Osteocyte (in vitro differentiated cells): ENCODE results near the gene AMOTL2. TPM values are rescaled to one million over a fixed set of nuclear protein-coding genes. Genes with fewer than 3 reads are reported as not detected.

Experiments
- DNase-seq: peaks from one replicate; pipeline ENCODE4 v3.0.0; 2021; ENCODE audit warnings: mixed read lengths; ENCODE audit not compliant: unreplicated experiment; ENCODE audit errors: extremely low spot score
- H3K27ac Mint-ChIP-seq: one replicate; pipeline ENCODE4 v1.8.0; 2021; ENCODE audit warnings: mild to moderate bottlenecking, mixed read lengths; ENCODE audit not compliant: unreplicated experiment
- H3K27me3 Mint-ChIP-seq: one replicate; pipeline ENCODE4 v1.8.0; 2021; ENCODE audit warnings: mixed read lengths; ENCODE audit not compliant: unreplicated experiment
- H3K36me3 Mint-ChIP-seq: one replicate; pipeline ENCODE4 v1.8.0; 2021; ENCODE audit warnings: mixed read lengths; ENCODE audit not compliant: unreplicated experiment
- H3K4me1 Mint-ChIP-seq: one replicate; pipeline ENCODE4 v1.8.0; 2021; ENCODE audit warnings: mixed read lengths; ENCODE audit not compliant: unreplicated experiment
- H3K4me3 Mint-ChIP-seq: one replicate; pipeline ENCODE4 v1.8.0; 2021; ENCODE audit warnings: mild to moderate bottlenecking, moderate library complexity, mixed read lengths; ENCODE audit not compliant: unreplicated experiment
- H3K9me3 Mint-ChIP-seq: one replicate; pipeline ENCODE4 v1.8.0; 2021; ENCODE audit warnings: mixed read lengths; ENCODE audit not compliant: unreplicated experiment
- CTCF ChIP-seq: fragments of 200-600 bp; sonication (generic); IDR thresholded peaks from 2 replicates; pipeline ENCODE4 v1.5.0; 2021; ENCODE audit warnings: antibody characterized with exemption, mild to moderate bottlenecking, moderate library complexity
- total RNA-seq: library from RNA; stranded (reverse); gene quantifications from 2 replicates; pipeline ENCODE4 v1.2.1, GENCODE V29; 2021

The AMOTL2 gene
- total RNA-seq, 1 donor from 2014 or later = 195 TPM

- Mint-ChIP-seq H3K4me3 (peak overlapping the region; percentile 42), H3K27me3 (no peaks in the 10 kb centered on the region)
- no peak for TF ChIP-seq CTCF
Observed at GRCh38 chr3:134330883-134331810, 43.1 kb downstream of the AMOTL2 start.

GRCh38 chr3:134328846-134329245 is 45.4 kb downstream of the AMOTL2 start:
- no peak for DNase-seq
- no peak for TF ChIP-seq CTCF
- Mint-ChIP-seq H3K9me3 (no peaks in the 10 kb centered on the region), H3K27me3 (no peaks in the 10 kb centered on the region), H3K4me1 (peaks cover 98% of the 10 kb centered on the region), H3K27ac (peak overlapping the region; percentile 95), H3K36me3 (no peaks in the 10 kb centered on the region), H3K4me3 (no peak overlapping the region)

More at GRCh38 chr3:134330883-134331810, 43.1 kb downstream of the AMOTL2 start:
- Mint-ChIP-seq H3K27ac (peak overlapping the region; percentile 95), H3K36me3 (no peaks in the 10 kb centered on the region), H3K4me1 (peaks cover 93% of the 10 kb centered on the region), H3K9me3 (no peaks in the 10 kb centered on the region)
- peak; percentile 89 for DNase-seq

- Mint-ChIP-seq H3K27ac (peak overlapping the region; percentile 93), H3K4me1 (peaks cover 95% of the 10 kb centered on the region), H3K27me3 (no peaks in the 10 kb centered on the region), H3K4me3 (no peak overlapping the region), H3K9me3 (no peaks in the 10 kb centered on the region), H3K36me3 (no peaks in the 10 kb centered on the region)
- no peak for DNase-seq
- TF ChIP-seq CTCF = no peak
Observed at GRCh38 chr3:134328147-134328591, 46.1 kb downstream of the AMOTL2 start.

- H3K27me3 Mint-ChIP-seq = no peaks in the 10 kb centered on the region
- DNase-seq = no peak
- no peak overlapping the region for H3K4me3 Mint-ChIP-seq
- no peak for TF ChIP-seq CTCF
- peaks cover 2% of the 10 kb centered on the region for H3K36me3 Mint-ChIP-seq
- H3K4me1 Mint-ChIP-seq = peaks cover 95% of the 10 kb centered on the region
- no peaks in the 10 kb centered on the region for H3K9me3 Mint-ChIP-seq
- H3K27ac Mint-ChIP-seq = peak overlapping the region; percentile 93
Observed at GRCh38 chr3:134327594-134327975, 46.7 kb downstream of the AMOTL2 start.
